GM21526 (cell line): Measurements from ENCODE around the gene COG8.
A peak's percentile ranks its signal among the peaks of the same experiment; 100 is the strongest.
"Not testable (repeated sequence)": the region's sequence is repeated elsewhere in the genome, so short reads cannot be mapped to it uniquely, and the experiment has no call there.

Source experiments
- ATAC-seq: cut with Tn5 transposase; IDR thresholded peaks from one replicate; pipeline ENCODE4 v1.9.1; 2021; ENCODE audit warnings: moderate library complexity; ENCODE audit not compliant: unreplicated experiment, low FRiP score

Gene COG8

GRCh38 chr16:69319826-69320739 is 19.3 kb downstream of the COG8 start:
- no peak for ATAC-seq

- no peak for ATAC-seq
Measured at GRCh38 chr16:69319381-69319780, 20.0 kb downstream of the COG8 start.

GRCh38 chr16:69318911-69319289 is 20.5 kb downstream of the COG8 start:
- ATAC-seq = no peak

- no peak for ATAC-seq
Measured at GRCh38 chr16:69318177-69318910, 21.0 kb downstream of the COG8 start.

DNA sequence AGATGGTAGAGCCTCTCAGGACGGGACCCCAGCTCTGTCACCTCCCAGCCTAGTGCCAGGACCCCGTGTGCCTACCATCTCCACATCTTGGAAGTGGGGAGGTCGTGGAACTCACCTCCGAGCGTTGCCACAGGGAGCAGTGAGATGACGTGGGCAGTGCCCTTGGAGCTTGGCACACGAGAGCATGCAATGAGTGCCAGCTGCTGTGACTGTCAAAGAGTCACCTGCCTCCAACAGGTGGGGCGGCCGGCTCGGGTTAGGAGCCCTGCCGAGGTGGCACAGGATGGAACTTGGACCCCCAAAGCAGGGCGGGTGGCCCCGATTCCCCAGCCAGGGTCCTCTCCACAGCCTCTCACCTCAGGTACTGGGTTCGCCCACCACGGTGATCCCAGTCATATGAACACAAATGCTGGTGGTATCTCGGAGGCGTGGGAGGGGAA is 22.7 kb downstream of the COG8 start:
- no peak for ATAC-seq

GRCh38 chr16:69315486-69316311 is 23.7 kb downstream of the COG8 start:
- no peak for ATAC-seq

- no peak for ATAC-seq
Measured at GRCh38 chr16:69314534-69314933, 24.8 kb downstream of the COG8 start.

DNA sequence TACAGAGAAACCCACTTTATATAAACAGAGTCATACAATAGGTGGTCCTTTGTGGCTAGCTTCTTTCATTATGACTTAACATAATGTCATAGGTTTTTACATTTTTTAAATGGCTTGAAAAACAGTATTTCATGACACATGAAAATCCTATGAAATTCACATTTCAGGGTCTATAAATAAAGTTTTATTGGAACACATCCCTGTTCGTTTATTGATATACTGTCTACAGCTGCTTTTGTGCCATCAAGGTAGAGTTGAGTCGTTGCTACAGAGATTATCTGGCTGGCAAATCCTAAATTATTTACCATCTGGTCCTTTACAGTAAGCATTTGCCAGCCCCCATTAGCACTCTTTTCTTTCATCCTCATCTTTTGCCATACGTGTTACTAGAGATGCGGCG is 25.9 kb downstream of the COG8 start:
- ATAC-seq = no peak

GRCh38 chr16:69311533-69312387 is 27.6 kb downstream of the COG8 start:
- peak; percentile 39 for ATAC-seq

DNA sequence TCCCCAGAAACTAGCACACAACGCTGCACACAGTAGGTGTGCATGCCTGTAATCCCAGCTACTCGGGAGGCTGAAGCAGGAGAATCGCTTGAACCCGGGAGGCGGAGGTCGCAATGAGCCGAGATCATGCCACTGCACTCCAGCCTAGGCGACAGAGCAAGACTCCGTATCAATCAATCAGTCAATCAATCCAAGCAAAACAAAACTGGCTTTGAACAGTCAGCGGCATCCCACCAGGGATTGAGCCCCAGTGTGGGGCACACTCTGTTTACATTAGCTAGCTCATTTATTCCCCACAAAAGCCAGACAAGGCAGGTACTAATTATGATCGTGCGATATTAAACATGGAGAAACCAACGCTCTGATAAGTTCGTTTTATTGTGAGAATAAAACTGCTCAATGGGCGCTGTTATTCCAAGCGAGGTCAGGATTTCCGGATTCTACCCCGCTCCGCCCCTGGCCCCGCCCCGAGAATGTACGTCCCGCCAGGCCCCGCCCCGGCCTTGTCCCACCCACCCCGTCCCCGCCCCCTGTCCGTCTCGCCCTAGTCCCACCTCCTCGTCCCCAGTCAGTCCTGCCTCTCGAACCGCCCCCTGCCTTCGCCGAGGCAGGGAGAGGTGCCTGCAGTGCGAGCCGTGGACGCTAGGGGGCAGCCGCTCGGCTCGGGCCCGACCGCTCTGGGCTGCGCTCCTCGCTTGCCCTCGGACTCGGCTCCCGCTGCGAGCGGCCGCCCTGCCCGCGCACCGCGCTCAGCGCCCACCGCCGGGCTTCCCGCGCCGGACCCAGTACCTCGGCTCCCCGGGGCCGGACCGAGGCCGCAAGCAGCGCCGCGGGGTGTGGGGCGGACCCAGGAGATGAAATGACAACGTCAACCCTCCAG is 28.5 kb downstream of the COG8 start, which contains the start of gene VPS4A:
TSS of gene VPS4A (plus strand) at position 698 of the 880 bp plus-strand sequence. CDS start at position 860, 162 bp downstream.
- peak; percentile 90 for ATAC-seq

DNA sequence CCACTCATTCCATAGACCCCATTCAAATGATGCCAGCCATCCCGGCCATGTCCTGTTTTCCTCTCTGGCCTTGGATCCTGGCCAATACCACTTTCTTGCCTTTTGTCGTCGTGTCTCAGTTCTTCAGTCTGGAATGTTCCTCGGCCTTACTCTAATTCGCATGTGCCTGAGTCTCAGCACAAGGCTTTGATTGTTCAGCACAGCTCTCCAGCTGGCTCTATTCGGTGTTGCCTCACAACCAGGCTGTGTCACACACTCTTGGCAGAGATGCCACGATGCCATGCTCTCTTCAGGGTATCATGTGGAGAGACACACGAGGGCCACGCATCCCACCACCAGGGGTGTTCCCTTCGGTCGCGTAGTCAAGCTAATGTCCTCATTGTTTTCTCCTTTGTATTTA is 30.0 kb downstream of the COG8 start:
- ATAC-seq = no peak

DNA sequence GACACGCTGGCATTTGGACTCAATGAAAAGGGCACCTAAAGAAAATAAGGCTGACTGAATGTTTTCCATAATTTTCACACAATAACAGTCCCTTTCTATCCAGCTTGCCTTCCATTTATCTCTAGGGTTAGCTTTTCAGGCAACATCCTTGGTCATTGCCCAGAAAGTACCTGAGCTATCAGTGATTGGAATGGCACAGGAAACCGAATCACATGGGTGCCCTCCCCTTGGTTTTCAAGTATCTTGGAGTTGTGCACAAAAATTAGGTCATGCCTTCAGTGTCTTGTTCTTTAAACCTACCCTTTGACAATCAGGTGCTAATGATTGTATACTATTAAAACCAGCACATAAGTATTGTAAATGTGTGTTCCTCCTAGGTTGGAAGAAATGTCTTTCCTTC is 31.5 kb downstream of the COG8 start:
- ATAC-seq = no peak

DNA sequence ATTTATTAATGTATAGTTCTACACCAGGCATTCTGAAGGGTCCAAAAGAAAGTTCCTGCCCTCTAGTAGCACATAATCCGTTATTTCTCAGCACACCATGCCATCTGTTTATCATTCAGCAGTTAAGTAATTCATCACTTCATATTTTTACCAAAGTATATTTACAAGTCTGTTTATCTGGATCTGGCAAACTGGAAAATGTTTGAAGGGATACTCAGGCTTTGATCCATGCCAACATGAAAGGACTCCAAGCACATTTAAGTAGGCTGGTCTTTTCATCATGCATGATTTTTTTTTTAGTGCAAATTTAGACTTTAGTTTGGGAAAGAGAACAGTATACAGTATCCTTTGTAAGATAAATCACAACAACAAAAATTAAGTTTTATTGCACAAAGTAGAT is 32.3 kb downstream of the COG8 start:
- no peak for ATAC-seq

- no peak for ATAC-seq
Measured at GRCh38 chr16:69306031-69306430, 33.3 kb downstream of the COG8 start.

DNA sequence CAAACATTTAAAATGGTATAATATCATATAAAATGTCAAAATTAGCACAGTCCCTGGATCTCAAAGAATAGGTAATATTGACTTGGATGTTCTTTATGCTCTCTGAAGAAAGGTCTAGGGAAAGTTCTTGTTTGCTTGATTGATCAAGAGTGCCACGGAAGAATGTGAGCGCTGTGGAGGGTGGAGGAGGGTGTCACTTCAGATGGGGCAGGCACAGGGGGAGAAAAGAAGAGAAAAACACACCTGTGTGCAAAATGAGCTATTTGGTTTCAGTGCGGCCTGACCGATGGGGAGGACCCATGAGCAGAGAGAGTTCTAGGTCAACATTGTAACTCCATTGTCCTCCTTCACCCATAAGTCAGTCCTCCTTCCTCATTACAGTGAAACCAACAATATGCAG is 37.1 kb downstream of the COG8 start:
- ATAC-seq = no peak

DNA sequence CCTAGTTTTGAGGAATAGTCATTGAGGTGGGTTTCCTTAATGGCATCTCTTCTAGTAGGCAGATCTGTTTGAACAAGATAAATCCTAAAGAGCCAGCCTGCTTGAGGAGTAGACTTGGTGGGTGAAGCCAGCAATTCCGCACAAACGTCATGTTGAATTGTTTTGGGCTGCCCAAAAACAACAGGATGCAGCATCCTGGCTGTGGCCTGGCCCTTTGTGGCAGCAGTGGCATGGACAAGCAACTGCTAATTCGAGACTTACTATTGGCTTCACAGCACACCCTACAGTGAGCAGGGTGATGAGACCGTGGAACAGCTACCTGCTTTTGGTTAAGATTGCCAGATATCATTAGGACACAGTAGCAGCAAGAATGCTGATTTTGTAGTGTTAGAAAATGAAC is 37.5 kb downstream of the COG8 start:
- no peak for ATAC-seq

GRCh38 chr16:69301187-69301586 is 38.2 kb downstream of the COG8 start:
- no peak for ATAC-seq

DNA sequence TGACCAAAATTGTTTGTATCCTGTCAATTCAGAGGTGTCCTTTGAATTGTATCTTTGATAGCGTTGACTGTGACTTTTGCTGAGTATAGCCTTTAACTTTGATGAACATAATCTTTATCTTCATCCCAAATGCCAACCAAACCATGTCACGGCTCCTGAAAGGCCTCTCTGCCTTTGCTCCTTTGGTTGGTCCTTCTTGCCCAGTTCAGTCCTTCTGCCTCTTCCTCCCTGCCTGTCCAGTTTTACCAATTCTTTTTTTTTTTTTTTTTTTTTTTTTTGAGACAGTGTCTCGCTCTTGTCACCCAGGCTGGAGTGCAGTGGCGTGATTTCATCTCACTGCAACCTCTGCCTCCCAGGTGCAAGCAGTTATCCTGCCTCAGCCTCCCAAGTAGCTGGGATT is 41.1 kb downstream of the COG8 start:
- ATAC-seq = no peak

DNA sequence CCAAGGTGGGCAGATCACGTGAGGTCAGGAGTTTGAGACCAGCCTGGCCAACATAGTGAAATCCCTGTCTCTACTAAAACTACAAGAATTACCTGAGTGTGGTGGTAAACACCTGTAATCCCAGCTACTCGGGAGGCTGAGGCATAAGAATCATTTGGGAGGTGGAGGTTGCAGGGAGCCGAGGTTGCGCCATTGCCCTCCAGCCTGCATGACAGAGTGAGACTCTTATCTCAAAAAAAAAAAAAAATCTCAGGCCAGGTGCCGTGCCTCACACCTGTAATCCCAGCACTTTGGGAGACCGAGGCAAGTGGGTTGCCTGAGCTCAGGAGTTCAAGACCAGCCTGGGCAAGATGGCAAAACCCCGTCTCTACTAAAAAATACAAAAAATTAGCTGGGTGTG is 42.6 kb downstream of the COG8 start:
- ATAC-seq = not testable (repeated sequence)
